NK-92 treated with Interleukin-12 subunit alpha and Interleukin-12 subunit beta, amount 100 ng/mL, for 24 hours (cell line): ENCODE measurements around the gene SYMPK.
"Not testable (repeated sequence)": the region's sequence is repeated elsewhere in the genome, so short reads cannot be mapped to it uniquely, and the experiment has no call there.

Experiments
- DNase-seq: peaks from one replicate; lab custom pipeline; 2025; lab: John Stamatoyannopoulos, UW

Gene SYMPK

GRCh38 chr19:45804140-45804958 is 58.6 kb downstream of the SYMPK start:
- no peak for DNase-seq

- no peak for DNase-seq
Observed at GRCh38 chr19:45801603-45802175, 61.3 kb downstream of the SYMPK start.

- no peak for DNase-seq
Observed at GRCh38 chr19:45800070-45800553, 62.8 kb downstream of the SYMPK start.

- not testable (repeated sequence) for DNase-seq
Observed at GRCh38 chr19:45799541-45799940, 63.4 kb downstream of the SYMPK start.

GRCh38 chr19:45798995-45799517 is 63.9 kb downstream of the SYMPK start:
- peak; percentile 26 for DNase-seq

GRCh38 chr19:45794627-45795026 is 68.3 kb downstream of the SYMPK start:
- no peak for DNase-seq

GRCh38 chr19:45793876-45794275 is 69.1 kb downstream of the SYMPK start:
- no peak for DNase-seq

GRCh38 chr19:45793178-45793564 is 69.8 kb downstream of the SYMPK start:
- DNase-seq: no peak

GRCh38 chr19:45792470-45793177 is 70.3 kb downstream of the SYMPK start, which contains the start of gene DMWD:
DMWD (minus strand) TSS chr19:45792845; CDS start chr19:45792756, 89 bp downstream.
- peak; percentile 99 for DNase-seq

- no peak for DNase-seq
Observed at GRCh38 chr19:45791744-45792469, 71.0 kb downstream of the SYMPK start.

- DNase-seq: peak; percentile 52
Observed at GRCh38 chr19:45790942-45791341, 72.0 kb downstream of the SYMPK start.

- DNase-seq: no peak
Observed at GRCh38 chr19:45789035-45789786, 73.7 kb downstream of the SYMPK start.

- no peak for DNase-seq
Observed at GRCh38 chr19:45786533-45786894, 76.4 kb downstream of the SYMPK start.

GRCh38 chr19:45785781-45786532 is 77.0 kb downstream of the SYMPK start:
- no peak for DNase-seq

- DNase-seq: no peak
Observed at GRCh38 chr19:45785097-45785496, 77.8 kb downstream of the SYMPK start.

GRCh38 chr19:45784096-45784495 is 78.9 kb downstream of the SYMPK start:
- DNase-seq: no peak

- DNase-seq: no peak
Observed at GRCh38 chr19:45782820-45783785, 79.8 kb downstream of the SYMPK start.

GRCh38 chr19:45782162-45782691 is 80.7 kb downstream of the SYMPK start, which contains the start of gene DMPK:
DMPK (minus strand) TSS chr19:45782490; CDS start chr19:45782352, 138 bp downstream.
- no peak for DNase-seq
